Hematopoietic multipotent progenitor cell treated with erythropoietin and hydrocortisone succinate and interleukin-3 and kit ligand, for 6 days (in vitro differentiated cells): ENCODE results near the gene TNNI3.
A peak's percentile ranks its signal among the peaks of the same experiment; 100 is the strongest.

Experiments used
- DNase-seq: peaks from one replicate; pipeline ENCODE4 v3.0.0-alpha.2; 2015

Gene TNNI3

DNA sequence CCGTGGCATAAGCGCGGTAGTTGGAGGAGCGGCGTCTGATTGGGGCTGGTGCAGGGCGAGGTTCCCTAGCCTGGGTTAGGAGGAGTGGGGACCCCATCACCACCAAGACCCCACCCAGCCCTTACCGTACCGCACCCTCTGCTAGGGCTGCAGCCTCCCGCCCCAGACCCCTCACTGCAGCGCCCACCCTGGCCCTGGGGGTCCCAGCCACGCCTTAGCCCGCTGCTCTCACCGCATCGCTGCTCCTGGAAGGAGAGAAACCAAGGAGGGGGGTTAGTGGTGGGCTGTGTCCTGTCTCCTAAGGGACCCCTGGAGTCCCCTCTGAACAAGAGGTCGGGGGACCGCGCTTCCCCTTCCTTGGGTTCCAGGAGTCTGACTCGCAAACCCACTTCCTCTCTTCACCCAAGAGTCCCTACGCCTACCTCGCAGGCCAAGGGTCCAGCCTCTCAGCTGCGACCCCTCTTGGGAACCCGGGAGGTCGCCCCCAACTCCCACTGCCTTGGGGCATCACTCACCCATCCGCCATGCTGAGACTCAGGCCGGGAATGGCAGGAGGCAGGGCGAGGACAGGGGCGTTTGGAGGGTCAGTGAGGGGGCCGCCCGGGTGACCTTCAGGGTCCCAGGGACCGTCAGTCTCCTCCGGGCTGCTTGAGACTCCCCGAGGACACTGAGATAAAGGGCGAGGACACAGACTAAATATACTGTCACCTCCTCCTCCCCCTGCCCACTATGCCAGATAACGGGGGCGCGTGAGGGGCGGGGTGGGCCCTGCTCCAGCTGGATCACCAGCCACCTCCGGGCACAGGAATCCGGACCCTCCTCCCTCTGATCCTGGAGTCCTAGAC lies at the start of gene TNNI3:
TSS of gene TNNI3 (minus strand) at position 669 of the 845 bp plus-strand sequence. CDS start at position 526, 143 bp downstream.
- DNase-seq: no peak

DNA sequence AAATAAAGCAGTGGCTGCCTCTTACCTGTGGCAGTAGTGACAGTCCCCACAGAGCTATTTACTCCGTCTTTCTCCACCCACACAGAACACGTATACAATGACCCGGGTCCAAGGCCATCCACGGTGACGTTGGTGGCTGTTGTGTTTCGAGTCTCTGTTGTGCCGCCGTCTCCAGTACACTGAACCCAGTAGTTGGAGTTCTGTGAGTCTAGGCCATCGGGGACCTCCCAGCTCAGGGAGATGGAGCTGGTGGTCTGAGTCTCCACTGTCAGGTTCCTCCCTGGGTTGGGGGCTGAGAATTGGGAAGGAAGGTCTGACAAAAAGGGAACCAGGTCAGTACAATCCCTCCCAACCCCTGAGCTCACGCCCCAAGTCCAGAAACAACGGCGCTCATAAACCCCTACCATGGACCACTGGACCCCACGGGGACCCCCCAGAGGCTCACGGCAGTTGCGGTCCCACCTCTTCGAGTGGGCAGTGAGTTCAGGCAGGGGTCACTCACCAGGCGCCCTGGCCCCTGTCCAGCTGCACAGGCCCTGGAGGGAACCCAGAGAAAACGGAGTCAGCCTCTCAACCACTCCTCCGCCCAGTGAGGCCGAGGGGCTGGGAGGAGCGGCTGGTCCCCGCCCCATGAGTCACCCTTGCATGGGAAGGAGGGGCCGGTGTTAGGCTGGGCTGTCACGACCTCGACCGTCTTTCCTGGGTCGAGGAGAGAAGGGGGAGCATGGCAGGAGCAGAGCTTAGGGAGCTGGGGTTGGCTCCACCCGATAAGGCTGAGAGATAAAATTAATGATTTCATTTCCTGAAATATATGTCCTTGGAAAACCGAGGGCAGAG lies 49.4 kb upstream of the TNNI3 start:
- peak; percentile 94 for DNase-seq

- DNase-seq: peak; percentile 40
Observed at GRCh38 chr19:55202199-55202598, 44.7 kb upstream of the TNNI3 start.

- DNase-seq: no peak
Observed at GRCh38 chr19:55199620-55200204, 42.2 kb upstream of the TNNI3 start.

DNA sequence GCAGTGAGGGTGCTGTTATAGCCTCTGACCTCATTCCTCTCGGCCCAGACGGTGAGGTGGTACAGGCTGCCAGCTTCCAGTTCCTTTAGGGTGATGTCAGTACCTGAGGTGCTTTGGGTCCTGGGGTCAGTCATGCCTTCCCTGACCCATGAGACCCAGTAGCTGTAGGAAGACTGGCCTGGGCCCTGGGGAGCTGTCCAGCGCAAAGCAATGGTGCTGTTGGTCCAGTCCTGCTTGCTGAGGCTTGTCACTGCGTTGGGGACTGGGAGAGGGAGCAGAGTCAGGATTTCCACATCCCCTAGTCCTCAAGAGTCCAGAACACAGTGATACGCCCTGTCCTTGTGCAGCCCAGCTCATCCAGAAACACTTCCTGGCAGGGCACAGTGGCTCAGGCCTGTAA lies 41.1 kb upstream of the TNNI3 start:
- no peak for DNase-seq

GRCh38 chr19:55197528-55197927 lies 40.0 kb upstream of the TNNI3 start:
- DNase-seq: peak; percentile 69

DNA sequence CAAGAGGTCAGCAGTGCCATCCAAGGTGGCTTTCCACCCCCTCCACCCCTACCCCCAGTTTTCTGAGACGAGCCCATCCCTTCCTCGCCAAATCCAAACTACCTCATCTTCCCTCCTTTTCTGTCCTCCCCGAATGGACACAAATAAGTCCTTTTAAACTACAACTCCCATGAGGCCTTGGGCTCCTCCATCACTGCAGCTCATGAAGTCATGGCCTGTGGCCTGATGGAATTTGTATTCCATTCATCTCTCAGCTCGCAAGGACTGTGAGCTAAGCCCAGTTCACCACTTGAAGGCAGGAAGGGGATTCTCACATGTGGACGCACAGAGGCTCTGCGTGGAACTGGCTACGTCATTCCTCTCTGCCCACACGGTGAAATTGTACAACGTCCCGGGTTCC lies 39.3 kb upstream of the TNNI3 start:
- peak; percentile 45 for DNase-seq

- no peak for DNase-seq
Observed at GRCh38 chr19:55193481-55193880, 35.9 kb upstream of the TNNI3 start.

DNA sequence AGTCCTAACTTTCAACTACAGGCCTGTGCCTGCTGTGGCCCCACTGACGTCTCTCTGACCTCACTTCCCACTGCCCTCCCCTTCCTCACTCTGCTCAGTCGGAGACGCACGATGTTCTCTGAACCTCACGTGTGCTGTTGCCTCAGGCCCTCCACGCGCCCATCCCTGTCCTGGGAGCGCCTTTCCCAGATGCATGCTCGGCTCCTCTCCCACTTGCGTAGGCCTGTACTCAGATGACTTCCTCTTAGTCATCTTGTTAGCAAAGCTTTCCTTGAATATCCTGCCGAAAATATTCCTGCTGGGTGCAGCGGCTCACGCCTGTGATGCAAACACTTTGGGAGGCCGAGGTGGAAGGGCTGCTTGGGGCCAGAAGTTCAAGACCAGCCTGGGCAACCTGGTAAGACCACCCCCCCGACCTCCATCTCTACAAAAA lies 31.9 kb upstream of the TNNI3 start:
- DNase-seq: no peak

DNA sequence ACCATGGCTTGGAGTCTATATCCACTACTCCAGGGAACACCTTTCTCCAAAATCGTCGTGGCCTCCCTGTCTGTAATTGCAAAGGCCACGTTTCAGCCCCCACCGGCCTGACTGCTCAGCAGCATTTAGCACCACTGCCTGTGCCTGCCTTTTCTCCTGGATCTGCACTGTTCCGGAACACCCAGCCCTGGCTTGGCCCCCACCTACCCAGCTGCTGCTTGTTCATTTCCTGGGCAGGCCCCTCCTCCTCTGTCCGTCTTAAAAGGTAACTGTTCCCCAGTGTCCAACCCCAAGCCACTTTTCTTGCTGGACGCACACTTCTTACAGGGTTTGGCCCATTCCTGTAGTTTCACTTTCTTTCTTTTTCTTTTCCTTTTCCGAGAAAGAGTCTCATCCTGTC lies 31.1 kb upstream of the TNNI3 start:
- DNase-seq: no peak

DNA sequence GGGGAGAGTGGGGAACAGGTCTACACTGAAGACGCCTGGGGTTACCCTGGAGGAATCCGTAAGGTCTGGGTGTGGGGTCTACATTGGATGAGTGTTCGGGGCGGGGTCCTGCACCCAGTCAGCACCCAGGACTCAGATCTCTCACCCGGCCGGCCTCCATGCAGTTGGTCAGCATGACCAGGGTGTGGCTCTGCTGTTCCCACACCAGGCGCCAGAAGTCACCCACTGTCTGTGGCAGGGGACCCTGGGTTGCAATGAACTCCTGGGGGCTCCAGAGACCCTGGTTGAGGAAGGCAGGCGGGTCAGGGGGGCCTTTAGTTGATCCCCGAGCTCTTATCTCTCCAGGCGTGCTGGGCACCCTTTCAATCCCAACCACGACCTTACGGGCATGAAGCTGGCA lies 28.5 kb upstream of the TNNI3 start:
- DNase-seq: no peak

DNA sequence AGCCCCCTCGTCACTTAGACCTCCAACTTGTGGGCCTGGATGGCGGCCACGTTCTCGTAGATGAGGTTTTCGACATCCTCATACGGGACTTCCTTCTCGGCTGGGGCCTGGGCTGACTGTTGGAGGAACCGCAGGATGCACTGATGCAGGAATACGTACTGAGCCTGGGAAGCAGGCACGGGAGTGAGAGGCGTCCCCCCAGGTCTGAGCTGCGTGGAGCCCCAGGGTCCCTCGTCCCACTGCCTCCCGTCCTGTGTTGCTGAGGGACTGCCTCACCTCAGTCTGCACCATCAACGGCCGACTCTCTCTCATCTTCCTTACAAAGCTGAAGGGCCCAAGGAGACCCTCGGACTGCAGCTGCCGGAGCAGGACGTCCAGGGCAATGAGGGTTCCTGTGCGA lies 24.2 kb upstream of the TNNI3 start:
- DNase-seq: no peak

DNA sequence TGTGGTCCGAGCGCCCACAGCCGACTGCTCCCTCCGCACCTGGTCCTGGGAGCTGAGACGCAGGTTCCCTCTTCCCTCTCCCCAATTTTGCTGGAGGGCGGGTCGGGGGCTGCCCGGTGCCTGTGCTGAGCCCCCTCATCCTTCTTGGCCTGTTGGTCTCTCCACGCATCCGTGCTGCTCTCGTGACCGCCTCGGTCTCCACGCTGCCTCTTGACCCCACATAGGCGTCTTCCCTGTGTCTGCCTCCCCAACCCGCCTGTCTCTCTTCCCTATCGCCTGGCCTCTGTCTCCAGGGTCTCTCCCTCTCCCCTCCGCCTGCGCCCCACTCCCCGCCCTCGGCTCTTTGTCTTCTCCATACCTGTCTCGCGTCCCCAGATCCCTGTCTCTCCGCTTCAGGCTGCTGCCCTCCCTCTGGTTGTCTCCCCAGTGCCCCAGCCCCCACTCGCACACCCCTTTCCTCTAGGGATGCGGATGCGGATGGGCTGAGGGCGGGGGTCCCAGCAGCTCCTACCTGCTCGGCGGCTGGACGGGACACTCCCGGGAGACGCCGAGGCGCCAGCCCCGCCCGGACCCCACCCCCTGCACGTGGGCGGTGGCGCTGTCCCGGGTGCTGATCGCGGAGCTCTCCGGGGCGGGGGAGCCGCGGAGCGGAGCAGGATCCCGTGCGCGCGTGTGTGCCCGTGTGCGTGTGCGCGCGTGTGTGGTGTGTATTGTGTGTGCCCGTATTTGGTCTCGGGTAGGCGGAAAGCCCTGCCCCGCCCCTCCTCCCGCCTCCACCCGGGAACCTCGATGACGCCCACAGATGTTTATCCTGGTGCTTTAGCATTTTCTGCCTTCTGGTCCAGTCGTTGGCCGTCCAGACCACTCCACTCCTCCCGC lies 22.3 kb upstream of the TNNI3 start, which contains the start of gene SYT5:
TSS of gene SYT5 (minus strand) at position 684 of the 879 bp plus-strand sequence. CDS start 1,248 bp downstream, outside the sequence.
- peak; percentile 61 for DNase-seq

DNA sequence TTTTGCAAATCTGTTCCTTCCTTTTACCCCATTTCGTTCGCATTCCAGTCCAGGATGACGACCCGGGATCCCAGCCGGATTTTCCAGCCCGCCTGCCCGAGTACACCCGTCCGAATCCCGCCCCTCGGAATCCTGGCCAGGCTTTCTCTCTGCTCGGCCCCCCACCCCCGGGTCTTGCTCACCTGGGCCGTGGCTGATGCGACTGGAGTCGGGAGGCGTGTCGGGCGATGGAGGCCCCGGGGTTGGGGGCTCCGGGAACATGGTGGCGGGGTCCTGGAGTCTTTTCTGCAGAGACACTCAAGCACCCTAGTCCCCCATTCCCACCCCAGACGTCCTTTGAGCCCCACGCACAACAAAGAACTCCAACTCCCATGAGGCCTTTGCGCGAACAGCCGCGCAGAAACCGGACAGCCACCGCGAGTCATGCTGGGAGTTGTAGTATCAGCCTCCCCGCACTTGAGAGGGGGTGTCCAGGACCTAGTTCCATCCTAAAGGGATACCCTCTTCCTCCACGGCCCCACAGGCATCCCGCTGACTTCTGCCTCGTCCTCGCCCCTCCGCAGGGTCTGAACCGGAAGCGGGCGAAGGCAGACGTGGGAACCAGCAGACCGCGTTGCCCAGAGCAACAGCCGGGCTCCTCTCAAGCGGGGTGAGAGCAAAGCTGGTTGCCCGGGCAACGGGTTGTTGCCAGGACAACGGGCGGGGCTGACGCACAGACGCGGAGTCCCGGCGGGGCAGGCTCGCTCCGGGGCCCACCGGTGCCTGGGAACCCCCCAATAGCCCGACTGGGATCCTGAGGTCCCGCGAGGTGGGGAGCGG lies 21.5 kb upstream of the TNNI3 start:
- DNase-seq: peak; percentile 88

- DNase-seq: peak; percentile 44
Observed at GRCh38 chr19:55176076-55176475, 18.5 kb upstream of the TNNI3 start.

DNA sequence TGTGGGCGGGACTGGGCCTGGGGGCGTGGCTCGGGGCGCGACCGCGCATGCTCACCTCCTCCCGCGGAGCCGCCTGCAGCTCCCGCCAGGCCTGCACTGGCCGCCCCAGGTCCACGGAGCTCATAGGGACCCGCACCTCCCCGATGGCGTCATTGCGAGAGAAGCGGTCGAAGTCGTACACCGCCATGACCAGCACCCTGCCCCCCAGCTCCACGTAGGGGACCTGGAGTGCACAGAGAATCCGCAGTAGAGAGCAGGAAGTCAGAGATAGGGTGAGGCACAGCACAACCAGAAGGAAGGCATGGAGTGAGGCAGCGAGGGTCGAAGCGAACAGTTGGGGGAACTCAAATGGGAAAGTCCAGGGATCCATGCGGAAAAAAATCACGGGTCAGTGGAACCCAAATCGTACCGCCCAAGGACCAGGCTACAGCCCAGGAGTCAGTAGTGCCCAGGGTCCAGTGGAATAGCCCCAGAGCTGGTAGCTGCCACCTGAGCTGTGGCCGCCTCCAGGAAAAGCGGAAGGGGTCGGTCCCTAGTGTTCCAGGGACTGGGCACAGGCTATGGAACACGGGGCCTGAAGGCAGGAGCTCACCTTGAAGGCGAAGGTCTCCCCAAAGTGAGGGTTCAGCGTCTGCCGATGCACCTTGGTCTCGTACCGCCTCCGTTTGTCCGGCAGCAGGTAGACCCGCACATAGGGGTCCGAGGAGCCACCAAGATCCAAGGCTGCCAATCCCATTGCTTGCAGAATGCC lies 17.8 kb upstream of the TNNI3 start:
- DNase-seq: no peak

- DNase-seq: no peak
Observed at GRCh38 chr19:55174425-55175116, 17.0 kb upstream of the TNNI3 start.

GRCh38 chr19:55173714-55174409 lies 16.3 kb upstream of the TNNI3 start:
- DNase-seq: peak; percentile 70

GRCh38 chr19:55173186-55173713 lies 15.7 kb upstream of the TNNI3 start:
- no peak for DNase-seq
